Measurements from ENCODE around the gene IGLL5. TPM values are rescaled to one million over a fixed set of nuclear protein-coding genes. Genes with fewer than 3 reads are reported as not detected.

The IGLL5 gene
- total RNA-seq, 4 donors from 2014 or later: 1.8 to 15.7 TPM; not detected in 2

DNA sequence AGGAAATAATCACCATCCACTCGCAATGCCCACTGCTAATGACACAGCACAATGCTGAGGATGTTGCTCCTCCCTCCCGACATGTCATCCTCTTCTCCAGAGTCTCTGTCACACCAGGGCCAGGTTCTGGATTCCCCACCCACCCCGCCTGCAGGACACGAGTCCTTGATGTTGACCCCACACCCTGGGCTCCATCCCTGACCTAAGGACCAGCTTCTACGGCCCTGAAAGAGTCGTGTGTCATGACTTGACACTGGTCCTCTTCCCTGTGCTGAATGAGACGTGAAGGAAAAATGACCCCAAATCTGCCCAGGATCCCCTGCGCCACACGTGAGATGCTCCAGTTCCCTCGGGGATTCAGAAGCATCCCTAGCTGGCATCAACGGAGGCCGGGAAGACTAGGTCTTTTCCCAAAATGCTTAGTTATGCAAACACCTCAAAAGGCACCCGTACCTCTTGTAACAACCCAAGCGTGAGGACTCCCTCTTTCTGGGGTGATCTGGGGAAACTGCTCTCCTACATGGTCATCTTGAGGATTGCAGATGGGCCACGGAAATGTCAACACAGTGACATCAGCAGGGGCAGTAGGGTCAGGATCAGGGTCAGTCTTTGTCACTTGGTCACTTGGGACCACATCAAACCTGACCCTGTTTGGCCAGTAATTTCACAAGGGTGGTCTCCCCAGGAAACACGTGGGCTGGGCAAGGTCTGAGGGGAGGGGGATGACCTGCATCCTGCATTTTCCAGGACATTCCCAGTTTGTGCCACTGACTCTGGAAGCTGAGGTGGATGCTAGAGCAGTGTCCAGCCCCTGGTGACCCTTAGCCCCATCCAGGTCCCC lies 42.0 kb downstream of the IGLL5 start:
- Histone ChIP-seq H3K36me3 (no peaks in the 10 kb centered on the region), H3K27ac (no peak overlapping the region), H3K4me1 (no peaks in the 10 kb centered on the region), H3K27me3 (no peaks in the 10 kb centered on the region), H3K4me3 (replicated peaks in 1 of 3) (no peak overlapping the region), H3K9me3 (no peaks in the 10 kb centered on the region)
- WGBS, 2 donors: 78 to 80% methylated on average over 15 to 16 of the region's 16 CpGs
- intact Hi-C loops (cut with DNase I): no loop called here
- DNase-seq: no peak
- no peak for TF ChIP-seq POLR2A (IDR thresholded peaks at IDR 0.05)
- TF ChIP-seq CTCF (IDR thresholded peaks at IDR 0.05): no peak

- TF ChIP-seq CTCF (IDR thresholded peaks at IDR 0.05): no peak
- no peak for TF ChIP-seq POLR2A (IDR thresholded peaks at IDR 0.05)
- Histone ChIP-seq H3K27ac (no peak overlapping the region), H3K27me3 (no peaks in the 10 kb centered on the region), H3K9me3 (no peaks in the 10 kb centered on the region), H3K36me3 (no peaks in the 10 kb centered on the region), H3K4me3 (replicated peaks in 1 of 3) (no peak overlapping the region), H3K4me1 (no peaks in the 10 kb centered on the region)
- no peak for DNase-seq
- WGBS, 2 donors: 93 to 94% methylated on average over 2 to 3 of the region's 3 CpGs
- intact Hi-C loops (cut with DNase I): no loop called here
Measured at GRCh38 chr22:22930222-22930497, 42.5 kb downstream of the IGLL5 start.

DNA sequence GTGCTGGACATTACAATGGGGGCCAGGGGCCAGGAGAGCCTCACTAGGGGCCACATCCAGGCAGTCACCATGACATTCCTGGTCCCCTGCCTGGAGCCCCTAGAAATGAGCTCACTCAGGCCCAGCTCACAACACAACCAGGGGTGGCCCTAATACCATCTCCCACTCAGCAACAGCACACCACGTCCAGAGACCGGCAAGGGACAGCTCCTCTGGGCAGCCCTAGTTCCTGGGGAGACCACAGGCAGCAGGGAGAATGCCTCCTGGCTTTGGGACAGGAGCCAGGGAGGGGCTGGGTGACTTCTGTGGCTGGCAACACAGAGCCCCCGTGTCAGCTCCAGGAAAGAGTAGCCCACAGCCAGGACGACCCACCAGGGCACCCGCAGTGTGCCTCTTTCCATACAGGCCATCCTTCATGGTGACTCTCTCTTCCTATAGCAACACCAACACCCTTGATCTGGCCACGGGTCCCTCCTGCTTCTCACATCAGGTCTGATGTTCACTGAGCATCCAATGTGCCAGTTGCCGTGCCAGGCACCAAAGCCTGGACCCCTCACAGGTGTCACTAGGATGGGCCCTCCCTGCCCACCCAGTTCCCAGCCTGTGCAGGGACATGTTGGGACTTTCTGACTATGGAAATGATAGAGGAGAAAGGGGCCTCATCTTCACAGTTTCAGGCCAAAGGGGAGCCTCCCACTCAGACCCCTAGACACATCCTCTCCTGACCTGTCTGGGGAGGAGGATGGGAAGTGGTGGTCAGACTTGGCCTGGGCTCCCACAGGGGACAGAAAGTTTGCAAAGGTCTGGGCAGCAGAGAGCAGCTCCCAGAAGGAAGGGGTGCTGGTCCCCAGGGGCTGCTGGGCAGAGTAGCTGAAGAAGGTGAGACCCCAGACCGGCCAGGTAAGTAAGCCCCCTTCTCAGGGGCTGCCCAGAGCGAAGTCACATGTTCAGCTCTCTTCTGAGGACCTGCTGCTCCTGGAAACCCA lies 43.2 kb downstream of the IGLL5 start:
- Histone ChIP-seq H3K27me3 (no peaks in the 10 kb centered on the region), H3K4me1 (no peaks in the 10 kb centered on the region), H3K27ac (no peak overlapping the region), H3K4me3 (replicated peaks in 1 of 3) (no peak overlapping the region), H3K9me3 (no peaks in the 10 kb centered on the region), H3K36me3 (no peaks in the 10 kb centered on the region)
- intact Hi-C loops (cut with DNase I): no loop called here
- TF ChIP-seq CTCF (IDR thresholded peaks at IDR 0.05) (no peak), POLR2A (IDR thresholded peaks at IDR 0.05) (no peak)
- WGBS, 2 donors: 84 to 91% methylated on average over 7 to 8 of the region's 9 CpGs
- no peak for DNase-seq

DNA sequence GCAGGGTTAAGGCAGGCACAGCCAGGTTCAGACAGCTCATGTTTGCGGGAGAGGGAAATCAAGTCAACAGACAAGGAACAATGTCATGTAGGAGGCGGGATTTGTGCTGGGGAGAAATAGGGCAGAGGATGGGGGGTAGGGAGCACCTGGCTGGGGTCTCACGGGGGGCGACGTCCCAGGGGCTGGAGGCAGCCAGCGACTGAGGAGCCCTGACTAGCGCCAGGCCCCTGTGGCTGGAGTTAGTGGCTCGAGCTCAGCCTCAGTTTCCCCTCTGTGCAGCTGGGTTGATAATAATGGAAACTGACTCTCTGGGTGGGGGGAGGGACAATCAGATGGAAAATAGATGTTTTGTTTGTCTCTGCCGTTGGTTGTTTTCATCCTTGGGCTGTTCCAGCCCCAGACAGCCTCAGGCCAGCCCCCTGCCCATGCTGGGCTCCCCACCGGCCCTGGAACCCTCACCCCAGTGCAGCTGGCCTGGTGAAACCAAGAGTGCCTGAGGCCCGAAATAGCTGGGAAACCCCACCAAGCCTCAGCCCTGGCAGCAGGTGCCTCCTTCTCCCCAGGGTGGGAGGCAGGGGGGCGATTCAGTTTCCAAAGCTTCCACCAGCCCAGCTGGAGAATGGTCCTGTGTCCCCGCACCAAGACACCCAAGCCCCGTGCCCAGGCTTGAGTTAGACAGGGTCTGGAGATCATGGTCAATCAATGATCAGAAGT lies 44.1 kb downstream of the IGLL5 start:
- 88 to 89% methylated on average over 14 of the region's 14 CpGs for WGBS, 2 donors
- no peak for DNase-seq

More for the DNA sequence above, 44.1 kb downstream of the IGLL5 start:
- no peaks in the 10 kb centered on the region for H3K4me1 ChIP-seq
- no peaks in the 10 kb centered on the region for H3K36me3 ChIP-seq
- no peaks in the 10 kb centered on the region for H3K27me3 ChIP-seq
- intact Hi-C loops (cut with DNase I): no loop called here
- H3K27ac ChIP-seq: no peak overlapping the region
- H3K4me3 ChIP-seq (replicated peaks in 1 of 3): no peak overlapping the region
- no peak for TF ChIP-seq POLR2A (IDR thresholded peaks at IDR 0.05)
- no peak for TF ChIP-seq CTCF (IDR thresholded peaks at IDR 0.05)
- no peaks in the 10 kb centered on the region for H3K9me3 ChIP-seq

Data from thyroid gland (tissue), 4 donors.